HG02798 (cell line): Measurements from ENCODE around the gene SYTL5.

ENCODE experiments used
- ATAC-seq: cut with Tn5 transposase; IDR thresholded peaks from one replicate; pipeline ENCODE4 v1.9.1; 2021; ENCODE audit warnings: mild to moderate bottlenecking; ENCODE audit not compliant: unreplicated experiment, poor library complexity

SYTL5 gene

GRCh38 chrX:38086451-38087215 is 80.3 kb downstream of the SYTL5 start:
- ATAC-seq: no peak

DNA sequence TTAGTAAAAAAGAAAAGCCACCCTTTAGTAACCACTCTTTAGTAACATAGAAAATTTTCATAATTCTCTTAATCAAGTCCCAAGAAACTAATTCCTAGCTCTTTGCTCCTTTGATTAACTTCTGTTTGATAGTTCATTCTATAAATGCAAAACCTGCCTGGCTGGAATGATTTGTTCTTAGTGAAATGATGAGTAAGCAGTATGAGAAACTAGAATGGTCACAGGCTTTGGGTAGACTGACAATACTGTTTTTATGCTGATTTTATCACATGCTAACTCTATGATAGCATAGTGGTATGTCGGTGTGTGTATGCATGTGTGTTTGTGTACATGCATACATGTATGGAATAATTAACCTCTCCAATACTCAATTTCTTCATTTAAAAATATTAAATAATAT is 81.2 kb downstream of the SYTL5 start:
- ATAC-seq: no peak

GRCh38 chrX:38089173-38089982 is 83.0 kb downstream of the SYTL5 start:
- ATAC-seq: no peak

- ATAC-seq: no peak
Observed at GRCh38 chrX:38095971-38096529, 89.7 kb downstream of the SYTL5 start.

DNA sequence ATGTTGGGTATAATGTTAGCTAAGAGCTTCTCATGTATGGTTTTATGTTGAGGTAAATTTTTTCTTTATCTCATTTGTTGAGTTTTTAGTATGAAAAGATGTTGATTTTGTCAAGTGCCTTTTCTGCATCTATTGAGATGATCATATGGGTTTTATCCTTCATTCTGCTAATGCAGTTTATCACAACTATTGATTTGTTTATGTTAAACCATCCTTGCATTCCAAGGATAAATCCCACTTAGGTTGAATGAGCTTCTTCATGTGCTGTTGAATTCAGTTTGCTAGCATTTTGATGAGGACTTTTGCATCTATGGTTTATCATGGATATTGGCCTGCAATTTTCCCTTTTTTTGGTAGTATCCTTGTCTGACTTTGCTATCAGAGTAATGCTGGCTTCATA is 93.3 kb downstream of the SYTL5 start:
- ATAC-seq: no peak

GRCh38 chrX:38102240-38102639 is 95.9 kb downstream of the SYTL5 start:
- ATAC-seq: no peak

GRCh38 chrX:38102875-38103274 is 96.5 kb downstream of the SYTL5 start:
- no peak for ATAC-seq

GRCh38 chrX:38103857-38104812 is 97.8 kb downstream of the SYTL5 start:
- peak; percentile 92 for ATAC-seq

DNA sequence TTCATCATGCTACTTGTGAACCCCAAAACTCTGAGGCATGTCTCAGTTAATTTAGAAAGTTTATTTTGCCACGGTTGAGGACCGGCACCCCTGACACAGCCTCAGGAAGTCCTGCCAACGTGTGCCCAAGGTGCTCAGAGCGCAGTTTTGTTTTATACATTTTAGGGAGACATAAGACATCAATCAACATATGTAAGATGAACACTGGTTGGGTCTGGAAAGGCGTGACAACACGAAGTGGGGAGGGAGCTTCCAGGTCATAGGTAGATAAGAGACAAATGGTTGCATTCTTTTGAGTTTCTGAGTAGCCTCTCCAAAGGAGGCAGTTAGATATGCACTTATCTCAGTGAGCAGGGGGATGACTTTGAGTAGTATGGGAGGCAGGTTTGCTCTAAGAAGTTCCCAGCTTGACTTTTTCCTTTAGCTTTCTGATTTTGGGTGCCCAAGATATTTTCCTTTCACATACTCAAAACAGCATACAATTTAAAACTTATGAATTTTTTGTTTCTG is 98.9 kb downstream of the SYTL5 start:
- no peak for ATAC-seq

DNA sequence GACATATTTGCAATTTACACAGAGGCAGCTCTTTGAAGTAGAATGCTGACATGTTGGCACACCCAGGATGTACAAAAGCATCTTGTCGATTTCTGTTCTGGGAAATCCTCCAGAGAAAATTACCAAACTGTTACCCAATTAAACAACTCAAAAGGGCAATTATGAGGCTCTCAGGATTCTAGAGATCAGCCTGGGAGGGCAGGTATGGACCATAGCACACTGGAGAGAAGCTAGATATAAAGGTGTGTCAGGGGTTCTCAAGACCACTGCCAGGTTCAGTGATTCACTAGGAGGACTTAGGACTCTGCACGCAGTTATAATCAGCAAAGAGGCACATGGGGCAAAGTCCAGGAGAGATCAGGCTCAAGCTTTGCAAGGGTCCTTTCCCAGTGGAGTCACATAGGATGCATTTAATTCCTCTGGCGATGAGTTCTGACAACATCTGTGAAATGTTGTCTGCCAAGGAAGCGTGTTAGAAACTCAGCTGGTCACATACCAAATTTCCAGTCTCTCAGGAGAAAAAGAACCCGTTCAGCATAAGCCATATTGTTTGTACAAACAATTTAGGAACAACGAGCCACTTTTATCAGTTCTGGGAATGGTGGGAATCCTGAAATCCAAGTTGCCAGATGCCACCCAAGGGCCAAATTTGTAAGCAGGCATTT is 100.8 kb downstream of the SYTL5 start:
- ATAC-seq: no peak

DNA sequence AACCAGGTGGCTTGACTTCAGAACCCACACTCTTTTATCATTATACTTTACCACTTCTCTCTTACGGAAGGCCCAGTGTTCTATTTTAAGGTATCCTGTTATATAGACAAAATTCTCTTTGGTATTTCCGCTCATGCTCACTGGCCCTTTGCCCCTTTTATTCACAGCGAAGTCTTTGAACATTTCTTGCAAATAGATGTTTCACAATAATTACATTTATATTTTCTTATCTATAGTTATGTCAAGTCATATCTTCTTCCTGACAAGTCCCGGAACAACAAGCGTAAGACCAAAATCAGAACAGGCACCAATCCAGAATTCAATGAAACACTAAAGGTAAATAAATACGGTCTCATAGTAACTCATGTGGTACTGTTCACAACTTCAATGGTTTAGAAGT is 102.0 kb downstream of the SYTL5 start:
- ATAC-seq: no peak

- no peak for ATAC-seq
Observed at GRCh38 chrX:38109042-38109898, 102.9 kb downstream of the SYTL5 start.

DNA sequence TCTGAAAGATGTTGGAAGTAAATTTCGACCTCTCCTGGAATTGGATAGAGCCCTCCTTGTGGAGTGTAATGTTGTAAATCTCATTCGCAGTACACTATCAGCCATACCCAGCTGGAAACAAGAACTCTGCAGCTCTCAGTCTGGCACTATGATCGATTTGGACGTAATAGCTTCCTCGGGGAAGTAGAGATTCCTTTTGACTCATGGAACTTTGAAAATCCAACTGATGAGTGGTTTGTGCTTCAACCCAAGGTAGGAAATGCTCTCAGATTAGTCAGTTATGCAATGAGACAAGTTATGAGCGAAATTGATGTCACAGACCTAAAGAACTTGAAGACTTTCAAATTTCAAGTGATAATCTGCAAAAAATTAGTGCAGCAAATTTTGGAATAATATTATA is 103.9 kb downstream of the SYTL5 start:
- ATAC-seq: no peak

DNA sequence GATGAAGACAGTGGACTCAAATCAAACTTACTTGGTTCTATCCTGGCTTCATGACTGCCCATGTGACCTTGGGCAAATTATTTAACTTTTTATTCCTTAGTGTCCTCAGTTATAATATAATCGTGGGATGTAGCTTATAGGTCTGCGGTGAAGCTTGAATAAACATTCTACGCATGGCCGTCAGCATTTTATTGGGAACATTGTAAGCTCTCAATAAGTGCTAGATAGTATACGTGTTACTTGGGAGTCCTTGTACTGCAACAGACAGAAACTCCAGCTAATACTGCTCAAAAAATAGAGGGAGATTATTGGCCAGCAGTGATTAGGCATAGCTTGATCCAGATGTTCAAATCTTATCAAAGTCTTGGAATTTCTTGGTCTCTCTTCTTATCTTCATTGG is 104.8 kb downstream of the SYTL5 start:
- no peak for ATAC-seq

- ATAC-seq: peak; percentile 72
Observed at GRCh38 chrX:38112566-38112965, 106.2 kb downstream of the SYTL5 start.

DNA sequence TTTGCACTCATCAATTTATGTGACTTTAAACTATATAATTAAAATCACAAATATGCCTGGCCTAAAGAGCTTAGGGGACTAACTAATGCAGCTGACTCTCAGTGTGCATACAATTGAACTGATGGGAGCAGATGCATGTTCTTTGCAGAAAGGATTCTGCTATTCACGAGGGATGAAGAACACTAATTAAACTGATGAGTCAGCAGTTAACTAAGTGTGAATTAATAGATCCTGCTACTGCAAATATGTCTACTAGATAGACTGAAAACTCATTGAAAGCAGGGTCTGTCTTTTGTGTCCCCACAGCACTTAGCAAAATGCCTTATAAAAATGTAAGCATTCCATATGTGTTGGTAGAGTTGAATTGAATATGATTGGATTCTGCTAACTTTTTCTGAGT is 110.4 kb downstream of the SYTL5 start:
- no peak for ATAC-seq

- ATAC-seq: peak; percentile 76
Observed at GRCh38 chrX:38117485-38117884, 111.1 kb downstream of the SYTL5 start.

DNA sequence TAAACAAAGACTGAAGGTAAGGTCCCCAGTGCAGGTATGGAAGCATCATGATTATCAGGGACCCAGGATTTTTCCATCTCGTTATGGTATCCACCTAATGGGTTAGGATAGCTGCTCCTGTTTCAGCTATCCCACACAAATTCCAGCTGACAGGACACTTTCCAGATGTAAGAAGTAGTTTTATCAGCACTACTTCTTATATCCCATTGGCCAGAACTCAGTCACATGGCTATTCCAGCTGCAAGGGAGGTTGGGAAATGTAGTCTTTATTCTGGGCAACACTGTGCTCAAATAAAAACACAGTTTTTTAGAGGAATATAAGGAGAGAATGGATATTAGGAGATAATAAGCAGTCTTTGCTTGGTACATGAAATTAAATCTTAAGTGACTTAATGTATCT is 117.6 kb downstream of the SYTL5 start:
- ATAC-seq: no peak

DNA sequence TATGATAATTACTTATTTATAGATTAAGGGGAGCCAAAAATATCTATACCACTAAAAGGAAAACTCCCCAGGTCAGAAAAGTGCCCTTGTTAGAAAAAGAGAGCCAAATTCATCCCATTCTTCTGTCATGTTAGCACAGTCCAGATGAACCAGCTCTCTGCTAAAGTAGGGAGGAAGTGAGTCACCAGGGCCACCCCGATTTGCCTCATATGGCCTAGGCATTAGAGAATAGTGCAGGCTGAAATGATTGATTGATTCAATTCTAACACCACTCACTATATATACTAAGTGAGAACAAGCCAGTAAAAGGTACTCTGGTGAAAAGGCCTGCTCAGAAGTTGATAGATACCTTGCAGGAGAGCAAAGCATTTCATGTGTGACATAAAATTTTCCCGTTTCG is 119.8 kb downstream of the SYTL5 start:
- ATAC-seq: no peak
